Bronchial epithelial cell (primary cell): ENCODE data around the gene PDIA5. TPM values are rescaled to one million over a fixed set of nuclear protein-coding genes. Genes with fewer than 3 reads are reported as not detected.
"Not testable (repeated sequence)": the region's sequence is repeated elsewhere in the genome, so short reads cannot be mapped to it uniquely, and the experiment has no call there.

Experiments used
- DNase-seq: peaks from one replicate; pipeline ENCODE4 v3.0.0-alpha.2; 2010; ENCODE audit warnings: low read depth
- FAIRE-seq: peaks from 2 replicates; lab custom pipeline; 2011; peaks lifted over from hg19 to GRCh38; lab: Jason Lieb, UNC
- H3K27me3 ChIP-seq: 2 replicates; pipeline ENCODE4 v1.5.1; 2011; ENCODE audit warnings: low read length; ENCODE audit not compliant: control insufficient read depth, insufficient read depth
- H3K36me3 ChIP-seq: 2 replicates; pipeline ENCODE4 v1.5.1; 2011; ENCODE audit warnings: low read length; ENCODE audit not compliant: control insufficient read depth, insufficient read depth
- H3K4me3 ChIP-seq: 2 replicates; pipeline ENCODE4 v1.5.1; 2011; ENCODE audit warnings: mild to moderate bottlenecking, low read depth, low read length, control low read depth
- CTCF ChIP-seq: IDR thresholded peaks from 2 replicates; pipeline ENCODE4 v1.5.1; 2011; ENCODE audit warnings: mild to moderate bottlenecking, moderate library complexity, low read length, control low read depth, inconsistent platforms; ENCODE audit not compliant: insufficient read depth, severe bottlenecking
- total RNA-seq: library from RNA; depleted of rRNA; stranded (reverse); fragments of >200 nt; gene quantifications from 2 replicates; pipeline ENCODE4 v1.2.1, GENCODE V29; 2014

Gene PDIA5
- total RNA-seq, 1 donor from 2014 or later = 29.2 TPM

- no peak overlapping the region for H3K4me3 ChIP-seq
- TF ChIP-seq CTCF = no peak
- DNase-seq (no peak), FAIRE-seq (no peak)
- H3K36me3 ChIP-seq = peaks cover 31% of the 10 kb centered on the region
- no peaks in the 10 kb centered on the region for H3K27me3 ChIP-seq
Measured at GRCh38 chr3:123149525-123149924, 82.7 kb downstream of the PDIA5 start.

GRCh38 chr3:123150449-123151215 lies 83.8 kb downstream of the PDIA5 start:
- no peak for FAIRE-seq
- peaks cover 28% of the 10 kb centered on the region for H3K36me3 ChIP-seq
- no peak overlapping the region for H3K4me3 ChIP-seq
- no peak for TF ChIP-seq CTCF
- no peak for DNase-seq
- no peaks in the 10 kb centered on the region for H3K27me3 ChIP-seq

GRCh38 chr3:123151251-123151705 lies 84.5 kb downstream of the PDIA5 start:
- no peak for TF ChIP-seq CTCF
- H3K36me3 ChIP-seq = peaks cover 27% of the 10 kb centered on the region
- DNase-seq (no peak), FAIRE-seq (no peak)
- H3K4me3 ChIP-seq = no peak overlapping the region
- H3K27me3 ChIP-seq = no peaks in the 10 kb centered on the region

- DNase-seq, FAIRE-seq, H3K4me3 ChIP-seq, H3K27me3 ChIP-seq: not testable (repeated sequence)
- peaks cover 29% of the 10 kb centered on the region for H3K36me3 ChIP-seq
Measured at GRCh38 chr3:123151853-123152420, 85.1 kb downstream of the PDIA5 start.

- peaks cover 29% of the 10 kb centered on the region for H3K36me3 ChIP-seq
- no peak for FAIRE-seq
- no peak overlapping the region for H3K4me3 ChIP-seq
- no peak for TF ChIP-seq CTCF
- DNase-seq = no peak
- no peaks in the 10 kb centered on the region for H3K27me3 ChIP-seq
Measured at GRCh38 chr3:123152687-123153086, 85.9 kb downstream of the PDIA5 start.

- H3K4me3 ChIP-seq = no peak overlapping the region
- no peaks in the 10 kb centered on the region for H3K27me3 ChIP-seq
- FAIRE-seq (no peak), DNase-seq (no peak)
- H3K36me3 ChIP-seq = peaks cover 28% of the 10 kb centered on the region
- no peak for TF ChIP-seq CTCF
Measured at GRCh38 chr3:123153125-123154019, 86.5 kb downstream of the PDIA5 start.
